ENCODE data around the gene SOX18.

SOX18 gene

DNA sequence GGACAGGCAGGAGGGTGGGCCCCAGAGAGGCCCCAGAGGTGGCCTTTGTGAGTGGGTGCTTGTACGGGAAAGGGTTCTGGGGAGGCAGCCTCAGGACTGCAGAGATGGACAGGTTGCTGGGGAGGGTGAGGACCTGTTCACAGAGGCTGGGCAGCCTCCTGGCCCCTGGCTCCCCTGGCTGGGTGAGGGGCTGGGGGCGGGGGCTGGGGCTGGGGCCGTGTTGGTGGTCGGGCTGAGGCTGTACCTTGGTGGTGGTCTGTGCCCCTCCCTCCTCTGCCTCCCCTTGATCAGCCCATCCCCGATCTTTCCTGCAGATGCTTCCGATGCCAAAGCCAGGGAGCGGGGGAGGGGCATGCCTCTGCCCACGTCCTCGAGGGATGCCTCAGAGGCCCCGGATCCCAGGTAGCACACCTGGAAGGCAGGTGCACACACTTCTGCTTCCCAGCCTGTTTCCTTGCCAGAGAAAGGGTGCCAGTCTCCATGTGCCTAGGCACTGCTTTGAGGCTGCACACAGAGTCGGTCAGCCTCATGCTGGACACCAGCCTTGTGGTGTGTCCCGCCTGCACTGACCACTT lies 18.4 kb upstream of the SOX18 start:
- DNase-seq = no peak

- DNase-seq = no peak
Measured at GRCh38 chr20:64067005-64067632, 17.7 kb upstream of the SOX18 start.

GRCh38 chr20:64065974-64066343 lies 16.5 kb upstream of the SOX18 start:
- DNase-seq = peak; percentile 75

DNA sequence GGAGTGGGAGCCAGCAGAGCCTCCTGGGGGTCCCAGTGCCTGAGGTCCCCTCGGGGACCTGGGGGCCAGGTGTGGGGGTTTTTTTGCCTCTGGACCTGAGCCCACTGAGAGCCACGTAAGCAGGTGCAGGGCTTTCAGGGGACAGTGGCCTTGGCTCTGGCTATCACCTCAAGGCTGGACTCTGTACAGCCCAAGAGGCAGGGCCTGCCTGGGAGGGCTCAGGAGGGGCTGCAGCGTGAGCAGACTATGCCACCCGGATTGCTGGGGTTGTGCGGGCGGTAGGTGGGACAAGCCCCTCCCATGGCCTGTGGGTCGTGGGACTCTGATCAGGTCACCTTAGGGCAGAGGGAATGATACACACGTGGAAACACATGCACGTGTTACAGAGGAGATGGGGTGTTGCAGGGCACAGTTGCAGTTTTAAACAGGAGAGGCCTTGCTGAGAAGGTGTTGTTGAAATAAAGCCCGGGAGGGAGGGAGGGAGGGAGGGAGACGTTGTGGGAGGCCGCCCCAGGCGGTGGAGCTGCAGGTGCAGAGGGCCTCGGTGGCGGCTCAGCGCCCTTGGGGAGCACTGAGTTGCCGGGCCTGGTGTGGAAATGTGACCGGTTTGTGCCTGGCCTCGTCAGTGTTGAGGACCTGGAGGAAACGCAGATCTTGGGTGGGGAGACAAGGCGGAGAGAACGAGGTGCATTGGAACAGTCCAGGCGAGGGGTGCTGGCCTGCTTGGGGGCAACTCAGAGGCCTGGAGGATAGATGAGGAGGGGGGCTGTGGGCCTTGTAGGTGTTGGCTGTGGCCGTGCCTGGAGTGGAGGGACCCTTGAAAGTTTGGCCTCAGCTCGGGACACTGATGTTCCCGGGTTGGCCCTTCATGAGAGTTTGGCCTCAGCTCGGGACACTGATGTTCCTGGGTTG lies 15.9 kb upstream of the SOX18 start:
- no peak for DNase-seq

DNA sequence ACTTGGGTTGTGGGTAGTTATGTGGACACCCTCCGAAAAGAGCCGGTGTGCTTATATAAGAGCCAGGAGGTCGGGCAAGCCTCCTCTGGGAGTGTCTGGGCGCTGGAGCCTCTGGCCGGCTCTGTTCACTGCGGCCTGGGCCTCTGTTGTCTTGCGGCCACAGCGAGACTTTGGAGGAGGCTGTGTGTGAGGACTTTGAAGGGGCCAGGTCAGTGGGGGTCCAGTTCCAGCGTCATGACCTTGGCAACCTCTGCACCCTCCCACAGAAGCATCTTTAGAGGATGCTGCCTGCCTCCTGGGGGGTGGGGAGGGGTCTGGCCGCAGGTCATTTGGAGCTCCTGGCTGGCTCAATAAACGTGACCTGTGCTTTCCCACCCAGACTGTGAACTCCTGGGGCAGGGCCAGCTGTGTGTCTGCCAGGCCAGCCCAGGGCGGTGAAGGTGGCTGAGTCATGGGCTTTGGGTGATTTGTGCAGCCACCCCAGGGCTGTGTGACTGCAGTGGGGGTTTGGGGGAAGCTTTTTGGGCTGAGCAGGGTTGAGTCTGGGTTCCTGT lies 14.8 kb upstream of the SOX18 start:
- DNase-seq = no peak

DNA sequence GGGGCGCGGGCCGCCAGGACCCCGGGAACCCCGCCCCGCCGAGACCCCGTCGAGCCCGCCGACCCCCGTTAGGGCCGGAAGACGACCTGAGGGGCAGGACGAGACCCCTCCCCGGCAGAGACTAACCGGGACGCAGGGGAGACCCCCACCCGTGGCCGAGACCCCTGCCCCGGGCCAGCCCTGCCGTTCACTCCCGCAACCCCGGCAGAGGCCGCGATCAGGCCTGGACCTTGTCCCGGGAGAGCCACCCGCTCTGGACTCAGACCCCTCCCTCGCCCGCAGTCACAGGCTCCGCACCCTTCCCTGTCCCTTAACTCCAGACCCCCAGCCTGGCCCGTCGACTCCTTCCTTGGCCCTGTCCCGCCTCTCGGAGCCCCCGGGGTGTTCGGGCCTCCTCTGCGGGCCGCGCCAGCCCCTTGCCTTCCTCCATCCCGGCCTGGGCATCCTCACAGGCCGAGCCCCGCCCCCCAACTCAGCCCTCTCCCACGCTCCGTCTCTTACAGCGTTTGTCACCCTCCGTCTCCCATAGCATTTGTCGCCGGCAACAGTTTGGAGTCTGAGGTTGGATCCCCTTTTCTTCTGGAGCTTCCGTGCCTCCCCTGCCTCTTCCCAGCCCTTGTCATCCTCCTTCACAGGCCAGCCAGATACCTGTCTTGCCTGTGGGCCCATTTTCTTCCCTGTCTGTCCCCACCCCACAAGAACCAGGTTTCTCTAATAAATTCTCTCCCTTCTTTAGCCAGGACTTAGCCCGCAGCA lies 14.1 kb upstream of the SOX18 start:
- peak; percentile 71 for DNase-seq

DNA sequence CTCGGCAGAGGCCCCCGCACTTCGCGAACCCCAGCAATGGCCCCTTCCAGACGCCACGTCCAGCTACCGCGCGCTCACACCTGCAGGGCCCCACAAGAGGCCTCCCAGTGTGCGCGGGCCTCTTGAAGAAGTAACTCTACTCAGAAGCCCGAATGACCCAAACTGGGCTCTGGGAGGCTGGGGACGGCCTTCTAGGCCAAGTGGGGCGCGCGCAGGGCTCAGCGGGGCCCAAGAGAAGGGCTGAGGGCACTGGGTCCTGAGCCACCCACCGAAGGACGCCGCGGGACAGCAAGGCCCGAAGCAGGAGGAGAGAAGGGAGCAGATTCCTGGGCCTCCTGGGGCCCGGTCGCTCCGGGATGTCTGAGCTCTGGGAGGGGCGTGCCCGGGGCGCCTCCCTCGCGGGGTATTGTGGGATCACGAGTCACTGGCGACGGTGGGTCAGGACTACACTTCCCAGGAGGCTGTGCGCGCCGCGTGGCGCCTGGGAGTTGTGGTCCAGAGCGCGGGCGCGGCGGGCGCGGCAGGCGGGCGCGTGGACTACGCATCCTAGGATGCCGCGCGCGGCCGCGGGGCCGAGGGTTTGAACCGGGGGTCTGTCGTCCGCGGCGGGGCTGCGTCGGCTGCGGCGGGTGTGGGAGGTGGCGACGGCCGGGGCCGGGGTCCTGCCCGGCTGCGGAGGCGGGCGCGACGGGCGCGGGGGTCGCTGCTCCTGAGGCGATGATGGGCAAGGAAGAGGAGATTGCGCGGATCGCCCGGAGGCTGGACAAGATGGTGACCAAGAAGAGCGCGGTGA lies 13.4 kb upstream of the SOX18 start, which contains the start of gene TCEA2:
Gene TCEA2, plus strand, starts transcription at position 603 of the 793 bp plus-strand sequence. Its CDS starts 115 bp downstream, at position 718.
- DNase-seq = peak; percentile 98

DNA sequence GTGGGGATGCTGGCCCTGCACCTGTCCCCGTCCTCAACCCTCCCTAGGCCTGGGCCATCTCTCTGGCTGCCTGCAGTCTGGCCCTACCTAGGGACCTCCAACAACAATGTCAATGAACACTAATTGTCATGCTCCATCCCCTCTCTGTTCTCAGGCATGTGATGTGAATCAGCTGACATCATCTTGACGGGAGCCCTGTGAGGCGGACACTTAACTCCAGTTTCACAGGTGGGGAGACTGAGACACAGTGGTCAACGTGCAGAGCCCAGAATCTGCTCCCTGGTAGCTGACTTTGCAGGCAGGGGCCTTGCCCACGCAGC lies 12.8 kb upstream of the SOX18 start:
- DNase-seq = no peak

- no peak for DNase-seq
Measured at GRCh38 chr20:64058536-64058935, 9.1 kb upstream of the SOX18 start.

DNA sequence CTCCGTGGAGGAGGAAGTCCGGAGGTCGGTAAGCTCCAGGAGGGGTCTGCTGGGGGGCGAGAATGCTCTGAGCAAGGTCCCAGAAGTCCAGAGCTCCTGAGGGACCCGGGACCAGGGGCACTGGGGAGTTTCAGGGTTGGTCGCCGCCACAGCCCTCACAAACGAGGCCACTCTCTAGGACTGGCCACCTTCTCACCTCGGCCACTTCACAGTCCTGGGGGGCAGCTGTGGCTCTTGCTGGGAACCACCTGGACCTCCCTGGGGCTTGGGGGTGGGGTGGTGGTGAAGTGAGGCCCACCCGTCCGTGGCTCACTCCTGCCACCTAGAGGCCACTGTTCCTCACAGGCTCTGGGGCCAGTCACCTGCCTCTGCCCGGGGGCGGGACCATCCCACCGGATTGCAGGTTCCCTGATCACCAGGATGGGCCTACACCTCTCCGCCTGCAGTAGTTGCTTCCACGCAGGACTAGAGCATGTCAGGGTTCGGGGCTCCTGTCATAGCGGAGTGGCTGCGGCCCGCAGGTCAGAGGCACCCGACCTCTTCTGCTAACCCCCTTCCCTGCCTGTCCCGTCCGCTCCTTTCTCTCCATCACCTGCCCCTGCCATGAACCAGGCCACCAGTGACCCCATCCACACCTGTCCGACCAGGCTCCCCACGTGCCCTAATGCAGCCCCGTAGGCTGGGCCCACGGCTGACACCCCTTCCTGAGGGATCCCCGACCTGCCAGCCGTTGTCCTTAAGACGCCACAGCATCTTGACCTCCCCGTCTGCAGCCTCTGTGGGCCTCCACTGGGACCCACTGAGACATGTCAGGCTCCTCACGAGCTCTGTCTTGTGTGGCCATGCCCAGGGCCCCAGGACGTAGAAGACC lies 8.4 kb upstream of the SOX18 start:
- DNase-seq = peak; percentile 91

- DNase-seq = no peak
Measured at GRCh38 chr20:64056889-64057627, 7.6 kb upstream of the SOX18 start.

DNA sequence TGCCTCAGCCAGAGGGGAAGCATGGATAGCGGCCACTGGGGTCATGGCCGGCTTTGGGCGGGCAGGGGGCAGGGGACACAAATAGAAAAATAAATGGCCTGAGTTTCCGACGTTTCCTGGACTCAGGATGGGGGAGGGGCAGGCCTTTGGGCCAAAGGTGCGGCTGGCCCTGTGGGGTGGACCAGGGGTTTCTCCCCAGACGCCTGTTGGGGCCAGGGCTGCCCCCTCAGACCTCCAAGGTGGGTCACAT lies 7.1 kb upstream of the SOX18 start:
- DNase-seq = no peak

GRCh38 chr20:64055893-64056638 lies 6.6 kb upstream of the SOX18 start:
- DNase-seq = no peak

GRCh38 chr20:64055396-64055892 lies 6.0 kb upstream of the SOX18 start:
- no peak for DNase-seq

GRCh38 chr20:64053841-64054661 lies 4.6 kb upstream of the SOX18 start:
- DNase-seq = no peak

- no peak for DNase-seq
Measured at GRCh38 chr20:64052987-64053840, 3.8 kb upstream of the SOX18 start.

GRCh38 chr20:64052326-64052722 lies 2.9 kb upstream of the SOX18 start:
- no peak for DNase-seq
